Endothelial cell of umbilical vein (primary cell): ENCODE data around the gene WDR77. TPM values are rescaled to one million over a fixed set of nuclear protein-coding genes. Genes with fewer than 3 reads are reported as not detected.

Source experiments
- BruUV-seq: library from RNA; stranded (reverse); fragments of 400-500 nt; replicated peaks from 2 replicates; lab custom pipeline; 2021; lab: Mats Ljungman, UMichigan
- CTCF ChIA-PET: fragments of 300-600, 350-600 bp; sonication (Branson Sonifier 250); formaldehyde crosslinking; loops from one replicate; lab custom pipeline; 2021; ENCODE audit warnings: antibody characterized with exemption, inconsistent platforms; lab: Charles Lee
- POLR2A ChIA-PET: fragments of 300-600, 350-600 bp; sonication (Branson Sonifier 250); formaldehyde crosslinking; loops from one replicate; lab custom pipeline; 2021; ENCODE audit warnings: antibody characterized with exemption, inconsistent platforms; lab: Charles Lee
- DNase-seq: peaks from one replicate; pipeline ENCODE4 v3.0.0-alpha.2; 2011; ENCODE audit warnings: low read depth, low spot score
- FAIRE-seq: peaks from 2 replicates; lab custom pipeline; 2011; peaks lifted over from hg19 to GRCh38; lab: Jason Lieb, UNC
- H2AFZ ChIP-seq: 2 replicates; pipeline ENCODE4 v1.6.0; 2012; ENCODE audit warnings: low read depth, low read length, control low read depth, inconsistent platforms
- H3K27ac ChIP-seq: 2 replicates; pipeline ENCODE4 v1.5.1; 2011; ENCODE audit warnings: low read depth, mild to moderate bottlenecking, control low read depth, low read length, moderate library complexity; ENCODE audit not compliant: insufficient read depth
- H3K27me3 ChIP-seq, 2 experiments: 2 replicates each; pipeline versions ENCODE4 v1.6.0 to v1.6.1; 2011; ENCODE audit warnings: low read length in 2 of 2, mixed read lengths in 1 of 2; ENCODE audit not compliant: control insufficient read depth in 2 of 2, insufficient read depth in 2 of 2
- H3K36me3 ChIP-seq, 2 experiments: 2 replicates in 1 of 2; 3 replicates in 1 of 2; pipeline ENCODE4 v1.5.1; 2011; ENCODE audit warnings: low read length in 2 of 2, mild to moderate bottlenecking in 1 of 2, moderate library complexity in 1 of 2; ENCODE audit not compliant: control insufficient read depth in 2 of 2, insufficient read depth in 2 of 2; ENCODE audit errors: extremely low read depth in 1 of 2
- H3K4me1 ChIP-seq: 3 replicates; pipeline ENCODE4 v1.5.1; 2011; ENCODE audit warnings: mild to moderate bottlenecking, low read length; ENCODE audit not compliant: control insufficient read depth, insufficient read depth; ENCODE audit errors: extremely low read depth
- H3K4me2 ChIP-seq: 2 replicates; pipeline ENCODE4 v1.6.1; 2011; ENCODE audit warnings: low read length, control low read depth, mixed read lengths; ENCODE audit not compliant: insufficient read depth
- H3K4me3 ChIP-seq, 3 experiments: fragments of 200-600 bp in 1 of 3; sonication (generic), shearing (Covaris generic) in 1 of 3; replicated peaks in 1 of 3; 2 replicates each; pipeline ENCODE4 v1.5.1; 2011 to 2016; ENCODE audit warnings: control low read depth in 3 of 3, low read length in 3 of 3, mild to moderate bottlenecking in 2 of 3, inconsistent platforms in 1 of 3, low read depth in 1 of 3, moderate library complexity in 1 of 3; ENCODE audit not compliant: insufficient read depth in 1 of 3
- H3K79me2 ChIP-seq: 2 replicates; pipeline ENCODE4 v1.6.0; 2012; ENCODE audit warnings: low read length, inconsistent platforms; ENCODE audit not compliant: control insufficient read depth, insufficient read depth
- H3K9ac ChIP-seq: replicated peaks from 2 replicates; pipeline ENCODE3; 2011; ENCODE audit warnings: low read length, control low read depth; ENCODE audit not compliant: insufficient read depth; ENCODE audit errors: extremely low read depth
- H3K9me1 ChIP-seq: replicated peaks from 3 replicates; pipeline ENCODE4 v1.6.0; 2011; ENCODE audit warnings: mild to moderate bottlenecking, low read length; ENCODE audit not compliant: control insufficient read depth, insufficient read depth; ENCODE audit errors: extremely low read depth
- H3K9me3 ChIP-seq: replicated peaks from 2 replicates; pipeline ENCODE4 v1.5.1; 2012; ENCODE audit warnings: low read length, inconsistent platforms; ENCODE audit not compliant: control insufficient read depth, insufficient read depth
- H4K20me1 ChIP-seq: replicated peaks from 2 replicates; pipeline ENCODE3; 2011; ENCODE audit warnings: mild to moderate bottlenecking, low read length; ENCODE audit not compliant: control insufficient read depth, insufficient read depth; ENCODE audit errors: extremely low read depth
- EZH2 ChIP-seq: IDR thresholded peaks from 2 replicates; pipeline ENCODE4 v1.6.1; 2012; ENCODE audit warnings: borderline replicate concordance, low read depth, mild to moderate bottlenecking, moderate library complexity, low read length, inconsistent platforms; ENCODE audit not compliant: severe bottlenecking
- FOS ChIP-seq: IDR thresholded peaks from 2 replicates; pipeline ENCODE4 v1.6.1; 2011; ENCODE audit warnings: mild to moderate bottlenecking, low read length, moderate library complexity, borderline replicate concordance; ENCODE audit not compliant: insufficient read depth
- GATA2 ChIP-seq: IDR thresholded peaks from 2 replicates; pipeline ENCODE4 v1.7.0; 2011; ENCODE audit warnings: low read depth, mild to moderate bottlenecking, moderate library complexity, mixed read lengths, low read length; ENCODE audit not compliant: insufficient read length, insufficient read depth
- JUN ChIP-seq: IDR thresholded peaks from 2 replicates; pipeline ENCODE4 v1.6.1; 2011; ENCODE audit warnings: borderline replicate concordance, low read depth; ENCODE audit not compliant: insufficient read length, insufficient read depth
- MYC ChIP-seq: IDR thresholded peaks from one replicate; pipeline ENCODE4 v1.6.1; 2011; ENCODE audit warnings: mild to moderate bottlenecking, low read depth, low read length
- POLR2A ChIP-seq: IDR thresholded peaks from 2 replicates; pipeline ENCODE4 v1.6.1; 2012; ENCODE audit warnings: low read depth, mild to moderate bottlenecking, control low read depth, low read length
- POLR2AphosphoS5 ChIP-seq: IDR thresholded peaks from 2 replicates; pipeline ENCODE4 v1.6.1; 2012; ENCODE audit warnings: low read depth, mild to moderate bottlenecking, control low read depth, low read length, moderate library complexity; ENCODE audit not compliant: insufficient read depth
- dilution Hi-C: fragments of 300-500 bp; cut with MboI; formaldehyde crosslinking; loops from one replicate; pipeline ENCODE4 v1.15.0; 2019; ENCODE audit warnings: low sequenced_read_pairs; ENCODE audit not compliant: extremely low pct_ligation_motif_present
- intact Hi-C: fragments of 100-400 bp; cut with micrococcal nuclease; formaldehyde crosslinking; loops from one replicate; pipeline ENCODE4 v1.10.0; 2022
- polyA plus RNA-seq, 4 experiments: library from polyadenylated mRNA; depleted of rRNA in 3 of 4; stranded (reverse) in 3 of 4; unstranded in 1 of 4; fragments of >200 nt; gene quantifications; 2 replicates each; pipeline versions ENCODE4 v1.2.1 to v1.2.3, GENCODE V29; 2011 to 2012; ENCODE audit warnings: missing spikeins in 1 of 4
- total RNA-seq: library from RNA; stranded (reverse); gene quantifications from 2 replicates; pipeline ENCODE4 v1.2.3, GENCODE V29; 2021
- TF ChIP-seq, protein P1 (sequence below), 2 donors: IDR thresholded peaks; 1 replicate in 1 of 2; 2 replicates in 1 of 2; pipeline ENCODE4 v1.5.1; 2011; ENCODE audit warnings: low read length in 2 of 2, mild to moderate bottlenecking in 2 of 2, moderate library complexity in 2 of 2, control low read depth in 1 of 2, inconsistent platforms in 1 of 2, low read depth in 1 of 2; ENCODE audit not compliant: insufficient read depth in 1 of 2; ENCODE audit errors: extremely low read depth in 1 of 2
- TF ChIP-seq, protein P2 (sequence below): IDR thresholded peaks from 2 replicates; pipeline ENCODE4 v1.6.1; 2011; ENCODE audit not compliant: insufficient read depth, insufficient read length

Gene WDR77
- total and polyA plus RNA-seq, 2 donors (not counting 3 experiments of a cell fraction or from before 2014, with no cell fraction given): 41.3 to 116 TPM

- peak overlapping the region; percentile 67 for H3K4me2 ChIP-seq
- H3K4me1 ChIP-seq: peaks cover 21% of the 10 kb centered on the region
- POLR2A ChIA-PET: interaction anchor here (1.1 kb wide), 1 partner anchor 9 kb away, joined by 3 read pairs; no protein-coding TSS in a partner anchor
- H3K36me3 ChIP-seq: peaks cover 4 to 14% of the 10 kb centered on the region in 2 experiments
- H3K9me1 ChIP-seq: no peaks in the 10 kb centered on the region
- BruUV-seq: TSS peak; percentile 16
- no peaks in the 10 kb centered on the region for H3K9me3 ChIP-seq
- no peaks in the 10 kb centered on the region for H3K27me3 ChIP-seq
- intact Hi-C loops (no loop called here), dilution Hi-C loops (no loop called here)
- CTCF ChIA-PET: interaction anchor here (1.1 to 1.9 kb wide), 2 partner anchors 9 to 322 kb away, joined by 4 to 8 read pairs; no protein-coding TSS in a partner anchor
- H3K9ac ChIP-seq: peak overlapping the region; percentile 85
- H3K79me2 ChIP-seq: peaks cover 62% of the 10 kb centered on the region
- FAIRE-seq: no peak
- no peak overlapping the region for H3K27ac ChIP-seq
- no peak for DNase-seq
- no peak overlapping the region for H2AFZ ChIP-seq
- TF ChIP-seq EZH2: no peak
- no peak for TF ChIP-seq JUN
- TF ChIP-seq POLR2A: no peak
- TF ChIP-seq GATA2: no peak
- TF ChIP-seq, protein P1, sequence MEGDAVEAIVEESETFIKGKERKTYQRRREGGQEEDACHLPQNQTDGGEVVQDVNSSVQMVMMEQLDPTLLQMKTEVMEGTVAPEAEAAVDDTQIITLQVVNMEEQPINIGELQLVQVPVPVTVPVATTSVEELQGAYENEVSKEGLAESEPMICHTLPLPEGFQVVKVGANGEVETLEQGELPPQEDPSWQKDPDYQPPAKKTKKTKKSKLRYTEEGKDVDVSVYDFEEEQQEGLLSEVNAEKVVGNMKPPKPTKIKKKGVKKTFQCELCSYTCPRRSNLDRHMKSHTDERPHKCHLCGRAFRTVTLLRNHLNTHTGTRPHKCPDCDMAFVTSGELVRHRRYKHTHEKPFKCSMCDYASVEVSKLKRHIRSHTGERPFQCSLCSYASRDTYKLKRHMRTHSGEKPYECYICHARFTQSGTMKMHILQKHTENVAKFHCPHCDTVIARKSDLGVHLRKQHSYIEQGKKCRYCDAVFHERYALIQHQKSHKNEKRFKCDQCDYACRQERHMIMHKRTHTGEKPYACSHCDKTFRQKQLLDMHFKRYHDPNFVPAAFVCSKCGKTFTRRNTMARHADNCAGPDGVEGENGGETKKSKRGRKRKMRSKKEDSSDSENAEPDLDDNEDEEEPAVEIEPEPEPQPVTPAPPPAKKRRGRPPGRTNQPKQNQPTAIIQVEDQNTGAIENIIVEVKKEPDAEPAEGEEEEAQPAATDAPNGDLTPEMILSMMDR (IDR thresholded peaks at IDR 0.05; ENCODE audit: extremely low read depth in 1 of 2, insufficient read depth in 1 of 2, low read depth in 1 of 2, low read length in 2 of 2): no peak
- TF ChIP-seq POLR2AphosphoS5: no peak
- no peak for TF ChIP-seq MYC
- TF ChIP-seq FOS: no peak
- TF ChIP-seq, protein P2, sequence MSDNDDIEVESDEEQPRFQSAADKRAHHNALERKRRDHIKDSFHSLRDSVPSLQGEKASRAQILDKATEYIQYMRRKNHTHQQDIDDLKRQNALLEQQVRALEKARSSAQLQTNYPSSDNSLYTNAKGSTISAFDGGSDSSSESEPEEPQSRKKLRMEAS: no peak
- H4K20me1 ChIP-seq: no peaks in the 10 kb centered on the region
- peak overlapping the region in 2 of 3 experiments; percentile 56 to 87 for H3K4me3 ChIP-seq
Observed at GRCh38 chr1:111446967-111447892, 1.8 kb downstream of the WDR77 start.
